GM23338 (cell line): ENCODE data around the gene YTHDF1. TPM values are rescaled to one million over a fixed set of nuclear protein-coding genes. Genes with fewer than 3 reads are reported as not detected.
A peak's percentile ranks its signal among the peaks of the same experiment; 100 is the strongest.

ENCODE experiments used
- ATAC-seq: fragments of 200-7000 bp; cut with Tn5 transposase; 3 replicates; pipeline ENCODE4 v1.9.1; 2020
- DNase-seq: peaks from one replicate; pipeline ENCODE4 v3.0.0-alpha.2; 2015; ENCODE audit warnings: low spot score
- H2AFZ ChIP-seq: fragments of 200-600 bp; sonication (generic); 2 replicates; pipeline ENCODE4 v1.8.0; 2016; ENCODE audit warnings: antibody characterized with exemption, mild to moderate bottlenecking, moderate library complexity
- H3F3A ChIP-seq: fragments of 200-600 bp; sonication (generic); replicated peaks from 2 replicates; pipeline ENCODE4 v1.8.0; 2017; ENCODE audit warnings: antibody characterized with exemption, mixed run types, low read depth
- H3K27ac ChIP-seq: fragments of 200-600 bp; sonication (generic); 2 replicates; pipeline ENCODE4 v1.6.1; 2016; ENCODE audit warnings: low read depth
- H3K27me3 ChIP-seq: fragments of 200-600 bp; sonication (generic); 2 replicates; pipeline ENCODE4 v1.8.0; 2016; ENCODE audit warnings: mild to moderate bottlenecking, mixed run types, moderate library complexity; ENCODE audit not compliant: insufficient read depth
- H3K36me3 ChIP-seq: fragments of 200-600 bp; sonication (generic); 2 replicates; pipeline ENCODE4 v1.8.0; 2016; ENCODE audit warnings: mild to moderate bottlenecking; ENCODE audit not compliant: insufficient read depth
- H3K4me1 ChIP-seq: fragments of 200-600 bp; sonication (generic); 2 replicates; pipeline ENCODE4 v1.8.0; 2016; ENCODE audit warnings: mild to moderate bottlenecking, moderate library complexity; ENCODE audit not compliant: insufficient read depth
- H3K4me2 ChIP-seq: fragments of 200-600 bp; sonication (generic); 2 replicates; pipeline ENCODE4 v1.7.1; 2017; ENCODE audit warnings: mixed run types
- H3K4me3 ChIP-seq: fragments of 200-600 bp; sonication (generic); 2 replicates; pipeline ENCODE4 v1.6.1; 2016; ENCODE audit warnings: mixed run types
- H3K79me2 ChIP-seq: fragments of 200-600 bp; sonication (generic); replicated peaks from 2 replicates; pipeline ENCODE4 v1.8.0; 2017; ENCODE audit warnings: mild to moderate bottlenecking; ENCODE audit not compliant: insufficient read depth
- H3K9me2 ChIP-seq: fragments of 200-600 bp; sonication (generic); 2 replicates; pipeline ENCODE4 v1.8.0; 2017; ENCODE audit not compliant: insufficient read depth
- H4K20me1 ChIP-seq: fragments of 200-600 bp; sonication (generic); replicated peaks from 2 replicates; pipeline ENCODE4 v1.8.0; 2017; ENCODE audit warnings: mild to moderate bottlenecking; ENCODE audit not compliant: insufficient read depth
- H3K27ac Mint-ChIP-seq: 2 replicates; pipeline ENCODE4 v1.8.0; 2020; ENCODE audit warnings: inconsistent platforms, mild to moderate bottlenecking, moderate library complexity, mixed read lengths
- H3K27me3 Mint-ChIP-seq: 3 replicates; pipeline ENCODE4 v1.8.0; 2022; ENCODE audit warnings: low read depth, mild to moderate bottlenecking, moderate library complexity, mixed read lengths, inconsistent platforms; ENCODE audit not compliant: insufficient read depth, poor library complexity
- H3K36me3 Mint-ChIP-seq: 3 replicates; pipeline ENCODE4 v1.8.0; 2021; ENCODE audit warnings: low read depth, mild to moderate bottlenecking, inconsistent platforms, moderate library complexity, mixed read lengths
- H3K4me1 Mint-ChIP-seq: 3 replicates; pipeline ENCODE4 v1.8.0; 2020; ENCODE audit warnings: mild to moderate bottlenecking, inconsistent platforms, mixed read lengths
- H3K4me3 Mint-ChIP-seq: 3 replicates; pipeline ENCODE4 v1.8.0; 2021; ENCODE audit warnings: moderate library complexity, mild to moderate bottlenecking, inconsistent platforms, mixed read lengths
- H3K9me3 Mint-ChIP-seq: 3 replicates; pipeline ENCODE4 v1.8.0; 2020; ENCODE audit warnings: moderate library complexity, mild to moderate bottlenecking, inconsistent platforms, mixed read lengths
- CREB1 ChIP-seq: fragments of 250-450 bp; sonication (Bioruptor Pico); IDR thresholded peaks from 2 replicates; pipeline ENCODE4 v1.5.0; 2020; ENCODE audit warnings: low read depth, mild to moderate bottlenecking, moderate library complexity
- CTCF ChIP-seq, 2 experiments: fragments of 200-600 bp in 1 of 2; sonication (generic) in 1 of 2; conservative IDR thresholded peaks; 2 replicates each; pipeline versions ENCODE4 v1.5.1 to v1.6.1; 2016 to 2017; ENCODE audit warnings: antibody characterized with exemption in 2 of 2, low read depth in 2 of 2, mild to moderate bottlenecking in 2 of 2, moderate library complexity in 1 of 2
- EZH2 ChIP-seq: fragments of 200-600 bp; sonication (generic); IDR thresholded peaks from one replicate; pipeline ENCODE4 v1.8.0; 2017; ENCODE audit warnings: antibody characterized with exemption, mild to moderate bottlenecking, low read depth; ENCODE audit not compliant: unreplicated experiment
- EZH2phosphoT487 ChIP-seq: fragments of 200-600 bp; sonication (generic); IDR thresholded peaks from one replicate; pipeline ENCODE4 v1.8.1; 2018; ENCODE audit warnings: antibody characterized with exemption; ENCODE audit not compliant: unreplicated experiment
- JUNB ChIP-seq: IDR thresholded peaks from one replicate; pipeline ENCODE4 v1.6.1; 2016; ENCODE audit warnings: antibody characterized with exemption; ENCODE audit not compliant: unreplicated experiment
- NANOG ChIP-seq: IDR thresholded peaks from 2 replicates; pipeline ENCODE4 v1.6.1; 2016; ENCODE audit warnings: antibody characterized with exemption, borderline replicate concordance
- POLR2AphosphoS5 ChIP-seq: IDR thresholded peaks from 2 replicates; pipeline ENCODE4 v1.6.1; 2016; ENCODE audit warnings: antibody characterized with exemption, low read depth
- REST ChIP-seq: IDR thresholded peaks from one replicate; pipeline ENCODE4 v1.6.1; 2018; ENCODE audit warnings: antibody characterized with exemption; ENCODE audit not compliant: unreplicated experiment
- STAT1 ChIP-seq: IDR thresholded peaks from one replicate; pipeline ENCODE4 v1.6.1; 2016; ENCODE audit warnings: antibody characterized with exemption; ENCODE audit not compliant: unreplicated experiment
- ZNF114 ChIP-seq: fragments of 250-450 bp; sonication (Bioruptor Pico); IDR thresholded peaks from 2 replicates; pipeline ENCODE4 v1.5.0; 2020; ENCODE audit warnings: mild to moderate bottlenecking, moderate library complexity
- ZNF331 ChIP-seq: fragments of 250-450 bp; sonication (Bioruptor Pico); IDR thresholded peaks from 2 replicates; pipeline ENCODE4 v1.5.0; 2020; ENCODE audit warnings: low read depth, mild to moderate bottlenecking, moderate library complexity
- polyA plus RNA-seq: library from polyadenylated mRNA; unstranded; fragments of >200 nt; fragmentation: Nextera tagmentation; extraction: Ambion mirVana; gene quantifications from 2 replicates; pipeline ENCODE4 v1.2.1, GENCODE V29; 2016
- total RNA-seq: library from RNA; depleted of rRNA; stranded (reverse); fragments of >200 nt; shearing (Covaris generic); gene quantifications from 2 replicates; pipeline ENCODE4 v1.2.3, GENCODE V29; 2014
- TF ChIP-seq, protein P1 (sequence below): IDR thresholded peaks from 2 replicates; pipeline ENCODE4 v1.6.1; 2016; ENCODE audit warnings: antibody characterized with exemption
- TF ChIP-seq, protein P2 (sequence below): fragments of 250-450 bp; sonication (Bioruptor Pico); IDR thresholded peaks from 2 replicates; pipeline ENCODE4 v1.5.0; 2020; ENCODE audit warnings: mild to moderate bottlenecking, moderate library complexity

Gene YTHDF1
- total and polyA plus RNA-seq, 2 experiments from 2014 or later = 30.9 to 64.3 TPM

- Histone ChIP-seq H3K4me3 (no peak overlapping the region), H3K79me2 (no peaks in the 10 kb centered on the region), H3K36me3 (no peaks in the 10 kb centered on the region), H3F3A (no peaks in the 10 kb centered on the region), H3K9me2 (no peaks in the 10 kb centered on the region), H2AFZ (no peak overlapping the region), H3K4me1 (no peaks in the 10 kb centered on the region; the same call in 1 of the 2 replicates), H3K27me3 (no peaks in the 10 kb centered on the region), H3K27ac (no peak overlapping the region), H3K4me2 (no peak overlapping the region), H4K20me1 (no peaks in the 10 kb centered on the region)
- no peaks in the 10 kb centered on the region for H3K9me3 Mint-ChIP-seq
- no peak overlapping the region for H3K4me3 Mint-ChIP-seq
- H3K4me1 Mint-ChIP-seq = peaks cover 11% of the 10 kb centered on the region
- TF ChIP-seq EZH2 (no peak), REST (no peak), STAT1 (no peak), EZH2phosphoT487 (no peak), JUNB (no peak), ZNF331 (no peak), CREB1 (no peak), POLR2AphosphoS5 (no peak), NANOG (no peak), CTCF (conservative IDR thresholded peaks at IDR 0.05; ENCODE audit: low read depth in 2 of 2) (no peak), ZNF114 (CRISPR knock-in tag) (no peak)
- TF ChIP-seq, protein P1, sequence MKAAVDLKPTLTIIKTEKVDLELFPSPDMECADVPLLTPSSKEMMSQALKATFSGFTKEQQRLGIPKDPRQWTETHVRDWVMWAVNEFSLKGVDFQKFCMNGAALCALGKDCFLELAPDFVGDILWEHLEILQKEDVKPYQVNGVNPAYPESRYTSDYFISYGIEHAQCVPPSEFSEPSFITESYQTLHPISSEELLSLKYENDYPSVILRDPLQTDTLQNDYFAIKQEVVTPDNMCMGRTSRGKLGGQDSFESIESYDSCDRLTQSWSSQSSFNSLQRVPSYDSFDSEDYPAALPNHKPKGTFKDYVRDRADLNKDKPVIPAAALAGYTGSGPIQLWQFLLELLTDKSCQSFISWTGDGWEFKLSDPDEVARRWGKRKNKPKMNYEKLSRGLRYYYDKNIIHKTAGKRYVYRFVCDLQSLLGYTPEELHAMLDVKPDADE = no peak
- TF ChIP-seq, protein P2, sequence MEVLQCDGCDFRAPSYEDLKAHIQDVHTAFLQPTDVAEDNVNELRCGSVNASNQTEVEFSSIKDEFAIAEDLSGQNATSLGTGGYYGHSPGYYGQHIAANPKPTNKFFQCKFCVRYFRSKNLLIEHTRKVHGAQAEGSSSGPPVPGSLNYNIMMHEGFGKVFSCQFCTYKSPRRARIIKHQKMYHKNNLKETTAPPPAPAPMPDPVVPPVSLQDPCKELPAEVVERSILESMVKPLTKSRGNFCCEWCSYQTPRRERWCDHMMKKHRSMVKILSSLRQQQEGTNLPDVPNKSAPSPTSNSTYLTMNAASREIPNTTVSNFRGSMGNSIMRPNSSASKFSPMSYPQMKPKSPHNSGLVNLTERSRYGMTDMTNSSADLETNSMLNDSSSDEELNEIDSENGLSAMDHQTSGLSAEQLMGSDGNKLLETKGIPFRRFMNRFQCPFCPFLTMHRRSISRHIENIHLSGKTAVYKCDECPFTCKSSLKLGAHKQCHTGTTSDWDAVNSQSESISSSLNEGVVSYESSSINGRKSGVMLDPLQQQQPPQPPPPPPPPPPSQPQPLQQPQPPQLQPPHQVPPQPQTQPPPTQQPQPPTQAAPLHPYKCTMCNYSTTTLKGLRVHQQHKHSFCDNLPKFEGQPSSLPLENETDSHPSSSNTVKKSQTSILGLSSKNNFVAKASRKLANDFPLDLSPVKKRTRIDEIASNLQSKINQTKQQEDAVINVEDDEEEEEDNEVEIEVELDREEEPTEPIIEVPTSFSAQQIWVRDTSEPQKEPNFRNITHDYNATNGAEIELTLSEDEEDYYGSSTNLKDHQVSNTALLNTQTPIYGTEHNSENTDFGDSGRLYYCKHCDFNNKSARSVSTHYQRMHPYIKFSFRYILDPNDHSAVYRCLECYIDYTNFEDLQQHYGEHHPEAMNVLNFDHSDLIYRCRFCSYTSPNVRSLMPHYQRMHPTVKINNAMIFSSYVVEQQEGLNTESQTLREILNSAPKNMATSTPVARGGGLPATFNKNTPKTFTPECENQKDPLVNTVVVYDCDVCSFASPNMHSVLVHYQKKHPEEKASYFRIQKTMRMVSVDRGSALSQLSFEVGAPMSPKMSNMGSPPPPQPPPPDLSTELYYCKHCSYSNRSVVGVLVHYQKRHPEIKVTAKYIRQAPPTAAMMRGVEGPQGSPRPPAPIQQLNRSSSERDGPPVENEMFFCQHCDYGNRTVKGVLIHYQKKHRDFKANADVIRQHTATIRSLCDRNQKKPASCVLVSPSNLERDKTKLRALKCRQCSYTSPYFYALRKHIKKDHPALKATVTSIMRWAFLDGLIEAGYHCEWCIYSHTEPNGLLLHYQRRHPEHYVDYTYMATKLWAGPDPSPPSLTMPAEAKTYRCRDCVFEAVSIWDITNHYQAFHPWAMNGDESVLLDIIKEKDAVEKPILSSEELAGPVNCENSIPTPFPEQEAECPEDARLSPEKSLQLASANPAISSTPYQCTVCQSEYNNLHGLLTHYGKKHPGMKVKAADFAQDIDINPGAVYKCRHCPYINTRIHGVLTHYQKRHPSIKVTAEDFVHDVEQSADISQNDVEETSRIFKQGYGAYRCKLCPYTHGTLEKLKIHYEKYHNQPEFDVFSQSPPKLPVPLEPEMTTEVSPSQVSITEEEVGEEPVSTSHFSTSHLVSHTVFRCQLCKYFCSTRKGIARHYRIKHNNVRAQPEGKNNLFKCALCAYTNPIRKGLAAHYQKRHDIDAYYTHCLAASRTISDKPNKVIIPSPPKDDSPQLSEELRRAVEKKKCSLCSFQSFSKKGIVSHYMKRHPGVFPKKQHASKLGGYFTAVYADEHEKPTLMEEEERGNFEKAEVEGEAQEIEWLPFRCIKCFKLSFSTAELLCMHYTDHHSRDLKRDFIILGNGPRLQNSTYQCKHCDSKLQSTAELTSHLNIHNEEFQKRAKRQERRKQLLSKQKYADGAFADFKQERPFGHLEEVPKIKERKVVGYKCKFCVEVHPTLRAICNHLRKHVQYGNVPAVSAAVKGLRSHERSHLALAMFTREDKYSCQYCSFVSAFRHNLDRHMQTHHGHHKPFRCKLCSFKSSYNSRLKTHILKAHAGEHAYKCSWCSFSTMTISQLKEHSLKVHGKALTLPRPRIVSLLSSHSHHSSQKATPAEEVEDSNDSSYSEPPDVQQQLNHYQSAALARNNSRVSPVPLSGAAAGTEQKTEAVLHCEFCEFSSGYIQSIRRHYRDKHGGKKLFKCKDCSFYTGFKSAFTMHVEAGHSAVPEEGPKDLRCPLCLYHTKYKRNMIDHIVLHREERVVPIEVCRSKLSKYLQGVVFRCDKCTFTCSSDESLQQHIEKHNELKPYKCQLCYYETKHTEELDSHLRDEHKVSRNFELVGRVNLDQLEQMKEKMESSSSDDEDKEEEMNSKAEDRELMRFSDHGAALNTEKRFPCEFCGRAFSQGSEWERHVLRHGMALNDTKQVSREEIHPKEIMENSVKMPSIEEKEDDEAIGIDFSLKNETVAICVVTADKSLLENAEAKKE (CRISPR knock-in tag) = no peak
- H3K27me3 Mint-ChIP-seq = peaks cover 25% of the 10 kb centered on the region
- ATAC-seq (no peak), DNase-seq (no peak)
- H3K36me3 Mint-ChIP-seq = no peaks in the 10 kb centered on the region
- peak overlapping the region; percentile 16; the same call in 1 of the 2 replicates for H3K27ac Mint-ChIP-seq
Measured at GRCh38 chr20:63262836-63263235, 46.9 kb upstream of the YTHDF1 start.
